DOHH2 (cell line): ENCODE data around the gene DNAH6.

Source experiments
- H3F3A ChIP-seq: fragments of 200-600 bp; sonication (generic), shearing (Covaris generic); 2 replicates; pipeline ENCODE4 v1.6.0; 2016; ENCODE audit warnings: antibody characterized with exemption, mild to moderate bottlenecking; ENCODE audit not compliant: control insufficient read depth, insufficient read depth
- H3K27ac ChIP-seq: fragments of 200-600 bp; sonication (generic); 2 replicates; pipeline ENCODE4 v1.5.1; 2014; ENCODE audit warnings: low read depth, mild to moderate bottlenecking, low read length, moderate library complexity
- H3K27me3 ChIP-seq: fragments of 200-600 bp; sonication (generic); 2 replicates; pipeline ENCODE4 v1.6.1; 2014; ENCODE audit warnings: mild to moderate bottlenecking, low read length, mixed read lengths; ENCODE audit not compliant: control insufficient read depth
- H3K36me3 ChIP-seq: fragments of 200-600 bp; sonication (generic); 2 replicates; pipeline ENCODE4 v1.6.1; 2014; ENCODE audit warnings: mild to moderate bottlenecking, low read length, moderate library complexity, mixed read lengths; ENCODE audit not compliant: control insufficient read depth
- H3K4me1 ChIP-seq: fragments of 200-600 bp; sonication (generic); 2 replicates; pipeline ENCODE4 v1.6.1; 2014; ENCODE audit warnings: mild to moderate bottlenecking, low read length, mixed read lengths; ENCODE audit not compliant: control insufficient read depth
- H3K4me2 ChIP-seq: fragments of 200-600 bp; sonication (generic); 2 replicates; pipeline ENCODE4 v1.6.0; 2014; ENCODE audit warnings: mild to moderate bottlenecking, low read length, moderate library complexity
- H3K4me3 ChIP-seq: fragments of 200-600 bp; sonication (generic); 2 replicates; pipeline ENCODE4 v1.5.1; 2014; ENCODE audit warnings: mild to moderate bottlenecking, low read length, mixed read lengths
- H3K79me2 ChIP-seq: fragments of 200-600 bp; sonication (generic); 2 replicates; pipeline ENCODE4 v1.6.1; 2014; ENCODE audit warnings: mild to moderate bottlenecking, low read length, mixed read lengths; ENCODE audit not compliant: control insufficient read depth
- H3K9me2 ChIP-seq: fragments of 200-600 bp; sonication (generic); replicated peaks from 2 replicates; pipeline ENCODE4 v1.6.1; 2014; ENCODE audit warnings: mild to moderate bottlenecking, low read length, mixed read lengths; ENCODE audit not compliant: control insufficient read depth
- H3K9me3 ChIP-seq: fragments of 200-600 bp; sonication (generic); 2 replicates; pipeline ENCODE4 v1.6.1; 2014; ENCODE audit warnings: antibody characterized with exemption, low read length, mixed read lengths; ENCODE audit not compliant: control insufficient read depth, insufficient read depth
- H4K20me1 ChIP-seq: fragments of 200-600 bp; sonication (generic); 2 replicates; pipeline ENCODE4 v1.6.0; 2014; ENCODE audit warnings: low read depth, mild to moderate bottlenecking, antibody characterized with exemption, low read length, moderate library complexity; ENCODE audit not compliant: control insufficient read depth, insufficient read depth
- EZH2phosphoT487 ChIP-seq: fragments of 200-600 bp; sonication (generic); IDR thresholded peaks from 2 replicates; pipeline ENCODE4 v1.6.1; 2017; ENCODE audit warnings: borderline replicate concordance, mild to moderate bottlenecking, antibody characterized with exemption, low read length, moderate library complexity, mixed read lengths
- TF ChIP-seq, protein P1 (sequence below): fragments of 200-600 bp; sonication (generic); IDR thresholded peaks from one replicate; pipeline ENCODE4 v1.5.1; 2014; ENCODE audit warnings: antibody characterized with exemption, mild to moderate bottlenecking, low read depth, low read length; ENCODE audit not compliant: poor library complexity, severe bottlenecking

The DNAH6 gene

GRCh38 chr2:84846041-84846663 is 329.9 kb downstream of the DNAH6 start:
- Histone ChIP-seq H3K79me2 (no peaks in the 10 kb centered on the region), H3K9me3 (no peaks in the 10 kb centered on the region), H3F3A (no peaks in the 10 kb centered on the region), H3K9me2 (no peaks in the 10 kb centered on the region), H3K4me2 (peak overlapping the region; percentile 44; the same call in 1 of the 2 replicates), H3K4me3 (no peak overlapping the region), H3K36me3 (no peaks in the 10 kb centered on the region), H3K4me1 (peaks cover 13% of the 10 kb centered on the region), H3K27ac (no peak overlapping the region), H3K27me3 (no peaks in the 10 kb centered on the region), H4K20me1 (no peaks in the 10 kb centered on the region)
- TF ChIP-seq, protein P1, sequence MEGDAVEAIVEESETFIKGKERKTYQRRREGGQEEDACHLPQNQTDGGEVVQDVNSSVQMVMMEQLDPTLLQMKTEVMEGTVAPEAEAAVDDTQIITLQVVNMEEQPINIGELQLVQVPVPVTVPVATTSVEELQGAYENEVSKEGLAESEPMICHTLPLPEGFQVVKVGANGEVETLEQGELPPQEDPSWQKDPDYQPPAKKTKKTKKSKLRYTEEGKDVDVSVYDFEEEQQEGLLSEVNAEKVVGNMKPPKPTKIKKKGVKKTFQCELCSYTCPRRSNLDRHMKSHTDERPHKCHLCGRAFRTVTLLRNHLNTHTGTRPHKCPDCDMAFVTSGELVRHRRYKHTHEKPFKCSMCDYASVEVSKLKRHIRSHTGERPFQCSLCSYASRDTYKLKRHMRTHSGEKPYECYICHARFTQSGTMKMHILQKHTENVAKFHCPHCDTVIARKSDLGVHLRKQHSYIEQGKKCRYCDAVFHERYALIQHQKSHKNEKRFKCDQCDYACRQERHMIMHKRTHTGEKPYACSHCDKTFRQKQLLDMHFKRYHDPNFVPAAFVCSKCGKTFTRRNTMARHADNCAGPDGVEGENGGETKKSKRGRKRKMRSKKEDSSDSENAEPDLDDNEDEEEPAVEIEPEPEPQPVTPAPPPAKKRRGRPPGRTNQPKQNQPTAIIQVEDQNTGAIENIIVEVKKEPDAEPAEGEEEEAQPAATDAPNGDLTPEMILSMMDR: no peak
- TF ChIP-seq EZH2phosphoT487: no peak

DNA sequence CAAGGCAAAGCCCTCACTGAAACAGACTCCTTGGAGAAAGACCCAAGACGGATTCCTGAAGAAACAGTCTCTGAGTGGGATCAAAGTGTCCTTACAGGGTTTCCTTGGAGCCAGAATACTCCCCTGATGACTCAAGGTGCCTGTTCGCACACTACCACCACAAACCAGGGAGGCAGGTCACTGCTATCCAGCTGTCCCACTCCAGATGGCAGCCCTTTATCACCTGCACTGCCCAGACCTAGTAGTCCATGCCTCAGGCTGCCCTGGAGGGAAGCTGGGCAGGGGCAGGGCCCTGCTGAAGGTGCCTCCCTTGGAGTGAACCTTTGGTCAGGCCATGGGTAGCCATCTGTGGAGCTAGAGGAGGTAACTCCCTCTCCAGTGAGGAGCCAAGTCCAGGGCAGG is 330.4 kb downstream of the DNAH6 start:
- H3K79me2 ChIP-seq: no peaks in the 10 kb centered on the region
- no peaks in the 10 kb centered on the region for H3F3A ChIP-seq
- peaks cover 13% of the 10 kb centered on the region for H3K4me1 ChIP-seq
- TF ChIP-seq, protein P1: no peak
- TF ChIP-seq EZH2phosphoT487: no peak
- no peak overlapping the region for H3K4me3 ChIP-seq
- no peaks in the 10 kb centered on the region for H4K20me1 ChIP-seq
- no peaks in the 10 kb centered on the region for H3K9me3 ChIP-seq
- no peak overlapping the region for H3K4me2 ChIP-seq
- H3K9me2 ChIP-seq: no peaks in the 10 kb centered on the region
- H3K27ac ChIP-seq: no peak overlapping the region
- no peaks in the 10 kb centered on the region for H3K36me3 ChIP-seq
- H3K27me3 ChIP-seq: no peaks in the 10 kb centered on the region

- Histone ChIP-seq H3K4me2 (no peak overlapping the region), H3F3A (no peaks in the 10 kb centered on the region), H3K4me1 (peaks cover 13% of the 10 kb centered on the region), H3K9me2 (no peaks in the 10 kb centered on the region), H3K27me3 (no peaks in the 10 kb centered on the region), H3K27ac (no peak overlapping the region), H3K9me3 (no peaks in the 10 kb centered on the region), H3K36me3 (no peaks in the 10 kb centered on the region), H4K20me1 (no peaks in the 10 kb centered on the region), H3K79me2 (no peaks in the 10 kb centered on the region), H3K4me3 (no peak overlapping the region)
- TF ChIP-seq EZH2phosphoT487: no peak
- TF ChIP-seq, protein P1: no peak
These were observed 331.2 kb downstream of the DNAH6 start for GRCh38 chr2:84847326-84848050.
